Measurements from ENCODE around the gene AOC3. TPM values are rescaled to one million over a fixed set of nuclear protein-coding genes. Genes with fewer than 3 reads are reported as not detected.

Gene AOC3
- total RNA-seq, 1 donor from 2014 or later: 6.1 TPM

Small RNA genes lying within 50 kb of the gene (microRNA-seq; reads per million reads assigned to microRNA genes)
- gene MIR6781 (ENCODE audit: borderline number of aligned reads): not detected

Other genes starting within 250 kb of the AOC3 start
- gene RETREG3, start 241.8 kb upstream of the AOC3 start, total RNA-seq: 25.7 TPM
- gene TUBG1, start 241.5 kb upstream of the AOC3 start, total RNA-seq: 46.0 TPM
- 17.1 TPM for gene TUBG2, start 191.9 kb upstream of the AOC3 start, total RNA-seq
- 35.7 TPM for gene PLEKHH3, start 174.2 kb upstream of the AOC3 start, total RNA-seq
- gene CCR10, start 169.4 kb upstream of the AOC3 start, total RNA-seq: 1.7 TPM
- gene CNTNAP1, start 168.7 kb upstream of the AOC3 start, total RNA-seq: 7.0 TPM
- gene EZH1, start 106.2 kb upstream of the AOC3 start, total RNA-seq: 49.6 TPM
- gene RAMP2, start 90.0 kb upstream of the AOC3 start, total RNA-seq: 39.3 TPM
- 29.6 TPM for gene VPS25, start 77.8 kb upstream of the AOC3 start, total RNA-seq
- gene WNK4, start 70.6 kb upstream of the AOC3 start, total RNA-seq: not detected
- 70.4 TPM for gene COA3, start 52.5 kb upstream of the AOC3 start, total RNA-seq
- gene CNTD1, start 52.3 kb upstream of the AOC3 start, total RNA-seq: 0.10 TPM
- 76.8 TPM for gene BECN1, start 26.9 kb upstream of the AOC3 start, total RNA-seq
- 71.2 TPM for gene PSME3, start 17.8 kb upstream of the AOC3 start, total RNA-seq
- 0.40 TPM for gene AOC2, start 6.6 kb upstream of the AOC3 start, total RNA-seq
- not detected for gene G6PC1, start 49.6 kb downstream of the AOC3 start, total RNA-seq
- 31.5 TPM for gene AARSD1, start 113.3 kb downstream of the AOC3 start, total RNA-seq
- 50.7 TPM for gene PTGES3L, start 128.9 kb downstream of the AOC3 start, total RNA-seq
- gene RUNDC1, start 129.4 kb downstream of the AOC3 start, total RNA-seq: 12.7 TPM
- 694 TPM for gene RPL27, start 147.2 kb downstream of the AOC3 start, total RNA-seq
- gene IFI35, start 155.6 kb downstream of the AOC3 start, total RNA-seq: 13.2 TPM
- 77.0 TPM for gene VAT1, start 171.2 kb downstream of the AOC3 start, total RNA-seq
- gene RND2, start 174.0 kb downstream of the AOC3 start, total RNA-seq: 0.82 TPM